DND-41 (cell line): ENCODE results near the gene ZKSCAN2.
A peak's percentile ranks its signal among the peaks of the same experiment; 100 is the strongest.

Source experiments
- ATAC-seq: fragments of 200-7000 bp; cut with Tn5 transposase; 3 replicates; pipeline ENCODE4 v1.9.1; 2021; ENCODE audit warnings: low read depth; ENCODE audit not compliant: insufficient read depth
- DNase-seq: peaks from one replicate; pipeline ENCODE4 v3.0.0-alpha.2; 2020
- H2AFZ ChIP-seq: 2 replicates; pipeline ENCODE4 v1.6.0; 2012; ENCODE audit warnings: low read depth, low read length
- H3K27ac ChIP-seq: 2 replicates; pipeline ENCODE4 v1.5.1; 2012; ENCODE audit warnings: low read length, inconsistent platforms
- H3K27me3 ChIP-seq: fragments of 200-600 bp; sonication (generic); 2 replicates; pipeline ENCODE4 v1.6.0; 2012; ENCODE audit warnings: low read length, mild to moderate bottlenecking, inconsistent platforms; ENCODE audit not compliant: insufficient read depth, poor library complexity
- H3K36me3 ChIP-seq: 2 replicates; pipeline ENCODE4 v1.5.1; 2012; ENCODE audit warnings: low read length, inconsistent platforms; ENCODE audit not compliant: insufficient read depth
- H3K4me1 ChIP-seq: 2 replicates; pipeline ENCODE4 v1.5.1; 2012; ENCODE audit warnings: mild to moderate bottlenecking, low read length; ENCODE audit not compliant: insufficient read depth
- H3K4me2 ChIP-seq: 2 replicates; pipeline ENCODE4 v1.6.0; 2012; ENCODE audit warnings: mild to moderate bottlenecking, moderate library complexity, low read length, inconsistent platforms; ENCODE audit not compliant: insufficient read depth
- H3K4me3 ChIP-seq, 2 experiments: fragments of 200-600 bp in 1 of 2; shearing (Covaris generic) in 1 of 2; 2 replicates each; pipeline ENCODE4 v1.5.1; 2012 to 2016; ENCODE audit warnings: inconsistent platforms in 2 of 2, low read length in 2 of 2, mild to moderate bottlenecking in 2 of 2, low read depth in 1 of 2, moderate library complexity in 1 of 2
- H3K79me2 ChIP-seq: 2 replicates; pipeline ENCODE4 v1.6.0; 2012; ENCODE audit warnings: low read length, inconsistent platforms; ENCODE audit not compliant: insufficient read depth
- H3K9ac ChIP-seq: 2 replicates; pipeline ENCODE4 v1.6.0; 2012; ENCODE audit warnings: low read depth, mild to moderate bottlenecking, inconsistent platforms, low read length, moderate library complexity
- H3K9me3 ChIP-seq: 2 replicates; pipeline ENCODE4 v1.5.1; 2012; ENCODE audit warnings: low read length, moderate library complexity, mild to moderate bottlenecking, inconsistent platforms; ENCODE audit not compliant: insufficient read depth, severe bottlenecking
- H4K20me1 ChIP-seq: 2 replicates; pipeline ENCODE4 v1.6.0; 2012; ENCODE audit warnings: low read length; ENCODE audit not compliant: insufficient read depth
- EZH2 ChIP-seq: IDR thresholded peaks from 3 replicates; pipeline ENCODE4 v1.6.1; 2012; ENCODE audit warnings: borderline replicate concordance, low read depth, mild to moderate bottlenecking, moderate library complexity, low read length, inconsistent platforms; ENCODE audit not compliant: severe bottlenecking
- TF ChIP-seq, protein P1 (sequence below): IDR thresholded peaks from 2 replicates; pipeline ENCODE4 v1.5.1; 2012; ENCODE audit warnings: borderline replicate concordance, low read length, moderate library complexity, mild to moderate bottlenecking; ENCODE audit not compliant: poor library complexity, severe bottlenecking; ENCODE audit errors: extremely low read depth

ZKSCAN2 gene

DNA sequence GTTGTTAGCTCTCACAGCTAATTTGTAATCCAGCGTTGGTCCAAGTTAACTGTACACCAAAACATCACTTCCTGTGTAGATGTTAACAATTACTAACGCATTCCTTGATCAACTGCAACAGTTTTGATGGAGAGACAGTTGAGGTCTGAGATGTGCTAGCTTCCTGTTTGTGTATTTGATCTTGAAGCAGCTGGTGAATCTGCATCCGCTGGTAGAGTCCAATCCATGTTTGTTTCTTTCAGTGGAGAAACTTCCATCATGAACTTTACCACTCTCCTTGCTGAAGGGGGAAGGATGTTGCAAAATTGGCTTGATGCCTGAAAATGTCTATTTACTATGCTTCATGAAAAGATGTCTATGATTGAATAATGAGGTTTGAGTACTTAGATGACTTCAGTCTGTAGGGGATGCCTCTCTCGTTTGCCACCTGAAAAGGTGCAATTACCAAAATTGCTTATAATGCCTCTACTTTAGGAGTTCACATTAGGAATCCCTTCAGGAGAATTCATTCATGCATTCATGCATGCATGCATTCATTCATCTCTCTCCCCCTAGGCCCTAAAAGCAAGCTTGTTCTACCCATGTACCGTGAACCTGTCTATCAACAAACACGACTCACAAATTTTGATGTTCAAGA is 39.6 kb upstream of the ZKSCAN2 start:
- Histone ChIP-seq H3K79me2 (no peaks in the 10 kb centered on the region), H3K4me3 (no peak overlapping the region), H4K20me1 (no peaks in the 10 kb centered on the region), H2AFZ (peak overlapping the region; percentile 28), H3K9ac (peak overlapping the region; percentile 30; the same call in 1 of the 2 replicates), H3K4me1 (peaks cover 23% of the 10 kb centered on the region), H3K9me3 (no peaks in the 10 kb centered on the region), H3K27ac (peak overlapping the region; percentile 84), H3K27me3 (no peaks in the 10 kb centered on the region), H3K4me2 (no peak overlapping the region), H3K36me3 (no peaks in the 10 kb centered on the region)
- peak; percentile 87 for ATAC-seq
- TF ChIP-seq, protein P1, sequence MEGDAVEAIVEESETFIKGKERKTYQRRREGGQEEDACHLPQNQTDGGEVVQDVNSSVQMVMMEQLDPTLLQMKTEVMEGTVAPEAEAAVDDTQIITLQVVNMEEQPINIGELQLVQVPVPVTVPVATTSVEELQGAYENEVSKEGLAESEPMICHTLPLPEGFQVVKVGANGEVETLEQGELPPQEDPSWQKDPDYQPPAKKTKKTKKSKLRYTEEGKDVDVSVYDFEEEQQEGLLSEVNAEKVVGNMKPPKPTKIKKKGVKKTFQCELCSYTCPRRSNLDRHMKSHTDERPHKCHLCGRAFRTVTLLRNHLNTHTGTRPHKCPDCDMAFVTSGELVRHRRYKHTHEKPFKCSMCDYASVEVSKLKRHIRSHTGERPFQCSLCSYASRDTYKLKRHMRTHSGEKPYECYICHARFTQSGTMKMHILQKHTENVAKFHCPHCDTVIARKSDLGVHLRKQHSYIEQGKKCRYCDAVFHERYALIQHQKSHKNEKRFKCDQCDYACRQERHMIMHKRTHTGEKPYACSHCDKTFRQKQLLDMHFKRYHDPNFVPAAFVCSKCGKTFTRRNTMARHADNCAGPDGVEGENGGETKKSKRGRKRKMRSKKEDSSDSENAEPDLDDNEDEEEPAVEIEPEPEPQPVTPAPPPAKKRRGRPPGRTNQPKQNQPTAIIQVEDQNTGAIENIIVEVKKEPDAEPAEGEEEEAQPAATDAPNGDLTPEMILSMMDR, result no peak
- no peak for TF ChIP-seq EZH2
- DNase-seq, result peak; percentile 48

- H4K20me1 ChIP-seq, result no peaks in the 10 kb centered on the region
- no peaks in the 10 kb centered on the region for H3K79me2 ChIP-seq
- H2AFZ ChIP-seq, result no peak overlapping the region
- H3K4me1 ChIP-seq, result peaks cover 5% of the 10 kb centered on the region
- TF ChIP-seq, protein P1, result no peak
- TF ChIP-seq EZH2, result no peak
- no peak for ATAC-seq
- no peaks in the 10 kb centered on the region for H3K27me3 ChIP-seq
- H3K4me2 ChIP-seq, result no peak overlapping the region
- no peaks in the 10 kb centered on the region for H3K36me3 ChIP-seq
- H3K9ac ChIP-seq, result no peak overlapping the region
- H3K27ac ChIP-seq, result no peak overlapping the region
- no peak for DNase-seq
- H3K9me3 ChIP-seq, result no peaks in the 10 kb centered on the region
- H3K4me3 ChIP-seq, result no peak overlapping the region
These were observed 33.9 kb upstream of the ZKSCAN2 start for GRCh38 chr16:25291580-25291979.

DNA sequence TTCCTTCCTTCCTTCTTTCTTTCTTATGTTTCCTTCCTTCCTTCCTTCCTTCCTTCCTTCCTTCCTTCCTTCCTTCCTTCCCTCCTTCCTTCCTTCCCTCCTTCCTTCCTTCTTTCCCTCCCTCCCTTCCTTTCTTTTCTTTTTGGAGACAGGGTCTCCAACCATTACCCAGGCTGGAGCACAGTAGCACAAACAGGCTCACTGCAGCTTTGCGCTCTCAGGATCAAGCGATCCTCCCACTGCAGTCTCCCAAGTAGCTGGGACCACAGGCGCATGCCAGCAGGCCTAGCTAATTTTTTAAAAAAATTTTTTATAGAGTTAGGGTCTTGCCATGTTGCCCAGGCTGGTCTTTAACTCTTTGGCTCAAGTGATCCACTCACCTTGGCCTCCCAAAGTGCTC is 31.8 kb upstream of the ZKSCAN2 start:
- TF ChIP-seq, protein P1, result no peak
- no peak for TF ChIP-seq EZH2
- H3K9me3 ChIP-seq, result no peaks in the 10 kb centered on the region
- H2AFZ ChIP-seq, result no peak overlapping the region
- no peaks in the 10 kb centered on the region for H3K4me1 ChIP-seq
- H3K4me3 ChIP-seq, result no peak overlapping the region
- no peaks in the 10 kb centered on the region for H3K36me3 ChIP-seq
- no peaks in the 10 kb centered on the region for H3K79me2 ChIP-seq
- no peak overlapping the region for H3K27ac ChIP-seq
- no peak overlapping the region for H3K9ac ChIP-seq
- no peak for DNase-seq
- no peaks in the 10 kb centered on the region for H4K20me1 ChIP-seq
- no peaks in the 10 kb centered on the region for H3K27me3 ChIP-seq
- no peak for ATAC-seq
- H3K4me2 ChIP-seq, result no peak overlapping the region
